Neural crest cell (in vitro differentiated cells): ENCODE results near the gene MRPS15. TPM values are rescaled to one million over a fixed set of nuclear protein-coding genes. Genes with fewer than 3 reads are reported as not detected.
A peak's percentile ranks its signal among the peaks of the same experiment; 100 is the strongest.

Experiments
- DNase-seq: peaks from one replicate; pipeline ENCODE4 v3.0.0; 2021; ENCODE audit warnings: low read depth, mixed read lengths, low spot score
- H3K27ac Mint-ChIP-seq: one replicate; pipeline ENCODE4 v1.8.0; 2021; ENCODE audit warnings: mild to moderate bottlenecking, mixed read lengths; ENCODE audit not compliant: unreplicated experiment
- H3K27me3 Mint-ChIP-seq: 2 replicates; pipeline ENCODE4 v1.8.0; 2021; ENCODE audit warnings: low read depth, mild to moderate bottlenecking, mixed read lengths
- H3K36me3 Mint-ChIP-seq: 2 replicates; pipeline ENCODE4 v1.8.0; 2021; ENCODE audit warnings: low read depth, mild to moderate bottlenecking, mixed read lengths
- H3K4me1 Mint-ChIP-seq: 2 replicates; pipeline ENCODE4 v1.8.0; 2021; ENCODE audit warnings: mixed read lengths
- H3K4me3 Mint-ChIP-seq: one replicate; pipeline ENCODE4 v1.8.0; 2021; ENCODE audit warnings: mild to moderate bottlenecking, mixed read lengths
- H3K9me3 Mint-ChIP-seq: 2 replicates; pipeline ENCODE4 v1.8.0; 2021; ENCODE audit warnings: mixed read lengths
- total RNA-seq: library from RNA; stranded (reverse); gene quantifications from 2 replicates; pipeline ENCODE4 v1.2.1, GENCODE V29; 2021
- TF ChIP-seq, protein P1 (sequence below): fragments of 200-600 bp; sonication (generic); conservative IDR thresholded peaks from 2 replicates; pipeline ENCODE4 v1.5.0; 2021; ENCODE audit warnings: antibody characterized with exemption, mild to moderate bottlenecking

The MRPS15 gene
- total RNA-seq, 1 donor from 2014 or later: 89.8 TPM

DNA sequence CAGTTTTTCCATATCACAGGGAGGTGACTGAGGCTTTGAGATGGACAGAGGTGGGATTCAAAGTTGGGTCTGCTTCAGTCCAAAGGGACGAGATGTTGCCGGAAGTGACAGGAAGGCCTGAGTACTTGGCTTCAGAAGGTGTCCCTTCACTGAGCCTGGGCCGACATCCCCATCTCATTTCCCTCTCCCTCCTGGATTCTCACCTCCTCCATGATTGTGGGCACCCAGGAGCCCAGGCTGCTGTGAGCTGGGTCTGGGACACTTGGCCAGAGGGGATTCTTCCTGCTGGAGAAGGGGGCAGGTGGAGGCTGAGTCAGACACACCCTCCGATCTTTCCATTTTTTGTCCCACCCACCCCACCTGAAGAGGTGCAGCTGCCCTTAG is 2.8 kb upstream of the MRPS15 start:
- peaks cover 32% of the 10 kb centered on the region for H3K4me1 Mint-ChIP-seq
- H3K36me3 Mint-ChIP-seq: peaks cover 4% of the 10 kb centered on the region
- TF ChIP-seq, protein P1, sequence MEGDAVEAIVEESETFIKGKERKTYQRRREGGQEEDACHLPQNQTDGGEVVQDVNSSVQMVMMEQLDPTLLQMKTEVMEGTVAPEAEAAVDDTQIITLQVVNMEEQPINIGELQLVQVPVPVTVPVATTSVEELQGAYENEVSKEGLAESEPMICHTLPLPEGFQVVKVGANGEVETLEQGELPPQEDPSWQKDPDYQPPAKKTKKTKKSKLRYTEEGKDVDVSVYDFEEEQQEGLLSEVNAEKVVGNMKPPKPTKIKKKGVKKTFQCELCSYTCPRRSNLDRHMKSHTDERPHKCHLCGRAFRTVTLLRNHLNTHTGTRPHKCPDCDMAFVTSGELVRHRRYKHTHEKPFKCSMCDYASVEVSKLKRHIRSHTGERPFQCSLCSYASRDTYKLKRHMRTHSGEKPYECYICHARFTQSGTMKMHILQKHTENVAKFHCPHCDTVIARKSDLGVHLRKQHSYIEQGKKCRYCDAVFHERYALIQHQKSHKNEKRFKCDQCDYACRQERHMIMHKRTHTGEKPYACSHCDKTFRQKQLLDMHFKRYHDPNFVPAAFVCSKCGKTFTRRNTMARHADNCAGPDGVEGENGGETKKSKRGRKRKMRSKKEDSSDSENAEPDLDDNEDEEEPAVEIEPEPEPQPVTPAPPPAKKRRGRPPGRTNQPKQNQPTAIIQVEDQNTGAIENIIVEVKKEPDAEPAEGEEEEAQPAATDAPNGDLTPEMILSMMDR: no peak
- no peak overlapping the region for H3K27ac Mint-ChIP-seq
- no peaks in the 10 kb centered on the region for H3K27me3 Mint-ChIP-seq
- H3K4me3 Mint-ChIP-seq: no peak overlapping the region
- no peak for DNase-seq
- H3K9me3 Mint-ChIP-seq: no peaks in the 10 kb centered on the region

DNA sequence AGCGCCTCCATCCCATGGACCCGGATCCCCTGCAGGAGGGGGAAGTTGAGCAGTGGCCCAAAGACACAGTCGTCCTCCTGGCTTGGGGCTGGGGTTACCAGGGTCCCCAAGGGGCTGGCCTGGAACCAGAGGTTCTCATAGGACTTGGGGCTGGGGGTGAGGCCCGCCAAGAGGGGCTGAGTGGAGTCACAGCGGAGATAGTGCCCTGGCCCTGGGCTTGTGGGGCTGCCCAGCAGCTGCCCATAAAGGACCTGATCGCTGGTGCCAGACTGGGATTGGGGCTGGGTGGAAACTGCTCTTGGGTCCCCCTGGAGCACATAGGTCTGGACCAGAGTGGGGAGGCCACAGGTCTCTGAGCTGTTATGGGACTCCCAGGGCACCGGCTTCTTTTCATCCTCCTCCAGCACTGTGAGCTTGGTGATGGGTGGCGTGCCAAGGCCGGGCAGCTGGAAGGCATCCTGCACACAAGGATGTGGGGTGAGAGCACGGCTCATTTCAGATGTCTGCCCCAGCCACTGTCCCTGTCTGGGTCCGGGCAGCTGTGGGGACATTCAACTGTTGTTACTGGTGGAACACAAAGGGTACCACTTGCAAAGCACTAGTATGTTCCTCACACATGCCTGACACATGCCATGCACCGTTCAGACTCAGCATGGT is 2.3 kb upstream of the MRPS15 start:
- H3K9me3 Mint-ChIP-seq: no peaks in the 10 kb centered on the region
- peaks cover 32% of the 10 kb centered on the region for H3K4me1 Mint-ChIP-seq
- H3K4me3 Mint-ChIP-seq: peak overlapping the region; percentile 57
- H3K27ac Mint-ChIP-seq: peak overlapping the region; percentile 50
- TF ChIP-seq, protein P1: no peak
- no peak for DNase-seq
- H3K36me3 Mint-ChIP-seq: peaks cover 4% of the 10 kb centered on the region
- H3K27me3 Mint-ChIP-seq: no peaks in the 10 kb centered on the region

DNA sequence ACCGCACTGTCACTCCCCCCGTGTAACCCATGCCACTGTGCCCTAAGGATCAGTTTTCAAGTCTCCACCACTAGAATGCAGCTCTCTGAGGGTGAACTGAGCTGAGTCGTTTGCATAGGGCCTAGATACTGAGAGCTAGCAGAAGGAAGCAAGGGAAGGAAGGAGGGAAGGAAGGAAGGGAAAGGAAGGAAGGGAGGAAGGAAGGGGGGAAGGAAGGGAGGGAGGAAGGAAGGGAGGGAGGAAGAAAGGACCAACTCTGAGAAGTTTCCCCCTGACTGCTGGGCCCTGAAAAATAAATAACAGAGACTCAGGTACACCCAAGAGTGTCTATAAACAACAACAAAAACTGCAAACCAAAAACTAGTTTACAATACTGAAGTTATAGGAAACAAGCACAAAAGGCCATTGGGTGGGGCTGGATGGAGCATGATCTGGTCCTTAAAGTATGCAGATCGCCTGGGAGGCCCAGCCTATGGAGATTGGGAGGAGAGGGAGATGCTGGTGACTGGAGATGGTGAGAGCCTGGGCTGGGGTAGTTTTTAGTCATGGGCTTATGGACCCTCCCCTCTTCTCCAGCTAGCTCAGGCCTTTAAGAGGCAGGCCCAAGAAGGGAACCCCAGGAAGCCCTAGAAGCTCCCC is 1.7 kb upstream of the MRPS15 start:
- Mint-ChIP-seq H3K27me3 (no peaks in the 10 kb centered on the region), H3K9me3 (no peaks in the 10 kb centered on the region), H3K4me3 (peak overlapping the region; percentile 99), H3K27ac (peak overlapping the region; percentile 100), H3K36me3 (peaks cover 7% of the 10 kb centered on the region), H3K4me1 (peaks cover 35% of the 10 kb centered on the region)
- TF ChIP-seq, protein P1: no peak
- no peak for DNase-seq

DNA sequence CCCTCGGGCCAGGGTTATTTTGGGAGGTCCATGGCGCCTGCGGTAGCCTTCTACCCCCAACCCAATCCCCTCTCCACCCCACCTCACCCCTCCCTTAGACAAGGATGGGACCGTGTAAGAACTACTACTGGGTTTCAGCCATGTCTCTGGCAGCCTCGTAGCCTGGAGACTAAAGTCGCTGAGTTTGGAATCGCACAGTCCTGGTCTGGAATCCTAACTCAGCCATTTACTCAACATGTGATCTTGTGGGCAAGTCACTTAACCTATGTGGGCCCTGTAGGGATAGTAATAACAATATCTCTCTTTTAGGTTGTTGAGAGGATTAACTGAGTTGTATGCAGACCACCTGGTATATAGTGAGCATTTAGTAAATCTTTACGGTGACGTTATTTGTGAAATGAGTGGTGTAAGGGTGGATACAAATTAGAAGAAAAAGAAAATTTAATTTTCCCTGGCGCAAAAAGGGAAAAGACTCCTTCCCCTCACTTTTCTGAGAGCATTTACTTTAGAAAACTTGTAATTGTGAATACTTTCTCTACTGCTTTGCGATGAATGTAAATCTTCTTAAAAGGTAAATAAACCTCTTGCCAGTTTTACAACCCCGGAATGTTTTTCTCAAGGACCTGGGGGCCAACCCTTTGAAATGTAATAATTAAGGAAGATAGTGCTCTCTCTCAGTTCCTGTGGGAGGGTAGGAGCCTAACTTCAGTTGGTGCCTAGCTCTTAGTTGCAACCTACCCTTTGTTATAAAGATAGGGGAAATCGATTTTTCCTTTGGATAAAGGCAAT is 615 bp upstream of the MRPS15 start:
- no peaks in the 10 kb centered on the region for H3K9me3 Mint-ChIP-seq
- DNase-seq: no peak
- H3K27me3 Mint-ChIP-seq: no peaks in the 10 kb centered on the region
- peak overlapping the region; percentile 100 for H3K27ac Mint-ChIP-seq
- peak overlapping the region; percentile 99 for H3K4me3 Mint-ChIP-seq
- H3K4me1 Mint-ChIP-seq: peaks cover 35% of the 10 kb centered on the region
- peaks cover 7% of the 10 kb centered on the region for H3K36me3 Mint-ChIP-seq
- TF ChIP-seq, protein P1: no peak

DNA sequence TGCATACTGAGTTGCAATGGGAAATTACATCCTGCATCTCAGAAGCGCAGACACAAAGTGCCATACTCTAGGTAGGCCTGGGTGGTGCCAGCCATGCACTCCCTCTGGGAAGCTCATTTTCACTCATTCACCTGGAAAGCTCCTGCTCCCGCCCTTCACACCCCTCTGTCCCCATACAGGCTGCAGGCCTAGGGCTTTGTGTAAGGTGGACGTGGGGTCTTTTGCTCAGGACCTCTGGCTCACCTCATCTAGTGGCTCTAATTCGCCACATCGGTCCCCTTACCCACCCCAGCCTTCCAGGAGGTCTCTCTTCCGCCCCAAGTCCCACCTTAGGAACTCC is 751 bp downstream of the MRPS15 start:
- DNase-seq: no peak
- H3K9me3 Mint-ChIP-seq: no peaks in the 10 kb centered on the region
- no peaks in the 10 kb centered on the region for H3K27me3 Mint-ChIP-seq
- peak overlapping the region; percentile 100 for H3K27ac Mint-ChIP-seq
- peaks cover 35% of the 10 kb centered on the region for H3K4me1 Mint-ChIP-seq
- peak overlapping the region; percentile 99 for H3K4me3 Mint-ChIP-seq
- H3K36me3 Mint-ChIP-seq: peaks cover 7% of the 10 kb centered on the region
- TF ChIP-seq, protein P1: no peak
